Activated CD8-positive, alpha-beta T cell treated with anti-CD3 and anti-CD28 coated beads, Interleukin-2, amount 10 ng/mL, durations not matched to agents 7 days and 5 days (primary cell): ENCODE measurements around the gene CD160. TPM values are rescaled to one million over a fixed set of nuclear protein-coding genes. Genes with fewer than 3 reads are reported as not detected.
"Not testable (repeated sequence)": the region's sequence is repeated elsewhere in the genome, so short reads cannot be mapped to it uniquely, and the experiment has no call there.

Experiments
- ATAC-seq: fragments of 150-1000 bp; cut with Tn5 transposase; one replicate; pipeline ENCODE4 v1.10.0; 2021; ENCODE audit warnings: moderate library complexity
- CTCF ChIA-PET: fragments of 350-600 bp; sonication (Branson Sonifier 250); formaldehyde crosslinking; loops from one replicate; lab custom pipeline; 2021; ENCODE audit warnings: antibody characterized with exemption; lab: Charles Lee
- POLR2A ChIA-PET: fragments of 350-600 bp; sonication (Branson Sonifier 250); formaldehyde crosslinking; loops from one replicate; lab custom pipeline; 2021; ENCODE audit warnings: antibody characterized with exemption; lab: Charles Lee
- DNase-seq: peaks from one replicate; pipeline ENCODE4 v3.0.0-alpha.2; 2020
- H3K27ac Mint-ChIP-seq: one replicate; pipeline ENCODE4 v1.8.0; 2021; ENCODE audit warnings: mild to moderate bottlenecking, mixed read lengths
- H3K27me3 Mint-ChIP-seq: one replicate; pipeline ENCODE4 v1.8.0; 2021; ENCODE audit warnings: low read depth, mixed read lengths
- H3K36me3 Mint-ChIP-seq: one replicate; pipeline ENCODE4 v1.8.0; 2021; ENCODE audit warnings: low read depth, mixed read lengths
- H3K4me1 Mint-ChIP-seq: one replicate; pipeline ENCODE4 v1.8.0; 2021; ENCODE audit warnings: low read depth, mixed read lengths
- H3K4me3 Mint-ChIP-seq: one replicate; pipeline ENCODE4 v1.8.0; 2021; ENCODE audit warnings: mild to moderate bottlenecking, mixed read lengths
- H3K9me3 Mint-ChIP-seq: one replicate; pipeline ENCODE4 v1.8.0; 2022; ENCODE audit warnings: mixed read lengths; ENCODE audit not compliant: insufficient read depth
- total RNA-seq, 2 experiments: library from RNA; stranded (reverse); gene quantifications; one replicate each; pipeline ENCODE4 v1.2.3, GENCODE V29; 2021

The CD160 gene
- 1 to 10 TPM; 2.4 to 3.1 TPM for total RNA-seq

- Mint-ChIP-seq H3K27me3 (peaks cover 7% of the 10 kb centered on the region), H3K4me3 (peak within 1 kb of the TSS; percentile 70), H3K27ac (peak within 1 kb of the TSS; percentile 7), H3K9me3 (no peaks in the 10 kb centered on the region), H3K4me1 (peaks cover 46% of the 10 kb centered on the region), H3K36me3 (no peaks in the 10 kb centered on the region)
- POLR2A ChIA-PET = interaction anchor here (1.1 kb wide), 1 partner anchor 44 kb away, joined by 3 read pairs; no protein-coding TSS in a partner anchor
- CTCF ChIA-PET = interaction anchor here (1.1 to 3.0 kb wide), 11 partner anchors 10 to 127 kb away, joined by 3 to 18 read pairs (median 7); partner anchors contain the start of genes NUDT17, POLR3C and RNF115
- DNase-seq (no peak), ATAC-seq (peak; percentile 16)
Observed at GRCh38 chr1:145719230-145720079, at the start of gene CD160. Gene CD160 (plus strand): TSS chr1:145719499. CDS start chr1:145728328, 8,829 bp downstream.

GRCh38 chr1:145670995-145671745, 48.1 kb upstream of the CD160 start:
- DNase-seq, ATAC-seq, H3K27me3 Mint-ChIP-seq, H3K4me3 Mint-ChIP-seq, H3K9me3 Mint-ChIP-seq, CTCF ChIA-PET, POLR2A ChIA-PET: not testable (repeated sequence)
- Mint-ChIP-seq H3K27ac (peak overlapping the region; percentile 39), H3K36me3 (peaks cover 27% of the 10 kb centered on the region), H3K4me1 (peaks cover 22% of the 10 kb centered on the region)

GRCh38 chr1:145673217-145673616, 46.1 kb upstream of the CD160 start:
- Mint-ChIP-seq H3K36me3 (peaks cover 17% of the 10 kb centered on the region), H3K4me1 (peaks cover 20% of the 10 kb centered on the region)
- POLR2A ChIA-PET, ATAC-seq, H3K4me3 Mint-ChIP-seq, CTCF ChIA-PET, H3K27me3 Mint-ChIP-seq, H3K9me3 Mint-ChIP-seq, H3K27ac Mint-ChIP-seq, DNase-seq: not testable (repeated sequence)

- ATAC-seq, H3K27me3 Mint-ChIP-seq, CTCF ChIA-PET, H3K9me3 Mint-ChIP-seq, POLR2A ChIA-PET, DNase-seq, H3K27ac Mint-ChIP-seq, H3K4me3 Mint-ChIP-seq, H3K36me3 Mint-ChIP-seq: not testable (repeated sequence)
- H3K4me1 Mint-ChIP-seq = peaks cover 17% of the 10 kb centered on the region
Observed at GRCh38 chr1:145684858-145685257, 34.4 kb upstream of the CD160 start.

GRCh38 chr1:145686078-145686477, 33.2 kb upstream of the CD160 start:
- POLR2A ChIA-PET, H3K4me3 Mint-ChIP-seq, ATAC-seq: not testable (repeated sequence)

GRCh38 chr1:145688328-145688727, 31.0 kb upstream of the CD160 start:
- H3K4me3 Mint-ChIP-seq = no peak overlapping the region
- no peak for ATAC-seq
- peaks cover 38% of the 10 kb centered on the region for H3K4me1 Mint-ChIP-seq
- no peaks in the 10 kb centered on the region for H3K9me3 Mint-ChIP-seq
- peak overlapping the region; percentile 65 for H3K27ac Mint-ChIP-seq
- no peaks in the 10 kb centered on the region for H3K27me3 Mint-ChIP-seq
- POLR2A ChIA-PET = no interaction called here
- CTCF ChIA-PET = interaction anchor here (2.4 kb wide), 1 partner anchor 33 kb away, joined by 18 read pairs; no protein-coding TSS in a partner anchor
- DNase-seq = no peak
- H3K36me3 Mint-ChIP-seq = peaks cover 10% of the 10 kb centered on the region

More at GRCh38 chr1:145686078-145686477, 33.2 kb upstream of the CD160 start:
- H3K27me3 Mint-ChIP-seq, H3K9me3 Mint-ChIP-seq, DNase-seq, H3K27ac Mint-ChIP-seq, H3K36me3 Mint-ChIP-seq, CTCF ChIA-PET: not testable (repeated sequence)
- peaks cover 29% of the 10 kb centered on the region for H3K4me1 Mint-ChIP-seq

GRCh38 chr1:145688924-145689323, 30.4 kb upstream of the CD160 start:
- no peaks in the 10 kb centered on the region for H3K9me3 Mint-ChIP-seq
- ChIA-PET CTCF (interaction anchor here (2.4 kb wide), 1 partner anchor 32 kb away, joined by 18 read pairs; no protein-coding TSS in a partner anchor), POLR2A (no interaction called here)
- peak overlapping the region; percentile 20 for H3K27ac Mint-ChIP-seq
- peaks cover 10% of the 10 kb centered on the region for H3K36me3 Mint-ChIP-seq
- H3K27me3 Mint-ChIP-seq = no peaks in the 10 kb centered on the region
- H3K4me1 Mint-ChIP-seq = peaks cover 38% of the 10 kb centered on the region
- H3K4me3 Mint-ChIP-seq = no peak overlapping the region
- ATAC-seq = no peak
- no peak for DNase-seq

- Mint-ChIP-seq H3K4me1 (peaks cover 38% of the 10 kb centered on the region), H3K9me3 (no peaks in the 10 kb centered on the region), H3K27me3 (no peaks in the 10 kb centered on the region), H3K27ac (peak overlapping the region; percentile 79), H3K36me3 (peaks cover 10% of the 10 kb centered on the region), H3K4me3 (peak overlapping the region; percentile 32)
- ChIA-PET CTCF (interaction anchor here (2.4 kb wide), 1 partner anchor 31 kb away, joined by 18 read pairs; no protein-coding TSS in a partner anchor), POLR2A (no interaction called here)
- ATAC-seq (no peak), DNase-seq (no peak)
Observed at GRCh38 chr1:145689922-145690321, 29.4 kb upstream of the CD160 start.

- H3K4me1 Mint-ChIP-seq = peaks cover 42% of the 10 kb centered on the region
- H3K27ac Mint-ChIP-seq = peak overlapping the region; percentile 79
- H3K9me3 Mint-ChIP-seq = no peaks in the 10 kb centered on the region
- ATAC-seq = peak; percentile 97
- H3K4me3 Mint-ChIP-seq = peak overlapping the region; percentile 32
- H3K36me3 Mint-ChIP-seq = peaks cover 10% of the 10 kb centered on the region
- DNase-seq = peak; percentile 76
- ChIA-PET CTCF (interaction anchor here (1.7 to 2.4 kb wide), 2 partner anchors 29 to 30 kb away, joined by 9 to 18 read pairs; partner anchors contain the start of gene CD160), POLR2A (interaction anchor here (0.6 kb wide), 1 partner anchor 410 kb away, joined by 3 read pairs; no protein-coding TSS in a partner anchor)
- H3K27me3 Mint-ChIP-seq = no peaks in the 10 kb centered on the region
Observed at GRCh38 chr1:145690587-145691558, 28.4 kb upstream of the CD160 start.

GRCh38 chr1:145692785-145693443, 26.4 kb upstream of the CD160 start:
- H3K4me3 Mint-ChIP-seq = no peak overlapping the region
- ChIA-PET CTCF (interaction anchor here (1.1 kb wide), 1 partner anchor 28 kb away, joined by 4 read pairs; no protein-coding TSS in a partner anchor), POLR2A (no interaction called here)
- no peaks in the 10 kb centered on the region for H3K27me3 Mint-ChIP-seq
- H3K9me3 Mint-ChIP-seq = no peaks in the 10 kb centered on the region
- DNase-seq (no peak), ATAC-seq (no peak)
- H3K36me3 Mint-ChIP-seq = peaks cover 10% of the 10 kb centered on the region
- H3K27ac Mint-ChIP-seq = no peak overlapping the region
- peaks cover 42% of the 10 kb centered on the region for H3K4me1 Mint-ChIP-seq
